CD4-positive, alpha-beta T cell treated with Interleukin-21 for 1 hour (primary cell): ENCODE results near the gene MYH10.
"Not testable (repeated sequence)": the region's sequence is repeated elsewhere in the genome, so short reads cannot be mapped to it uniquely, and the experiment has no call there.

Experiments used
- DNase-seq: peaks from one replicate; pipeline ENCODE4 v3.0.0-alpha.2; 2020

Gene MYH10

GRCh38 chr17:8630227-8630801 lies at the start of gene MYH10:
Gene MYH10, minus strand, starts transcription at chr17:8630725. Its CDS starts 7,479 bp downstream, at chr17:8623246.
- DNase-seq, result no peak

DNA sequence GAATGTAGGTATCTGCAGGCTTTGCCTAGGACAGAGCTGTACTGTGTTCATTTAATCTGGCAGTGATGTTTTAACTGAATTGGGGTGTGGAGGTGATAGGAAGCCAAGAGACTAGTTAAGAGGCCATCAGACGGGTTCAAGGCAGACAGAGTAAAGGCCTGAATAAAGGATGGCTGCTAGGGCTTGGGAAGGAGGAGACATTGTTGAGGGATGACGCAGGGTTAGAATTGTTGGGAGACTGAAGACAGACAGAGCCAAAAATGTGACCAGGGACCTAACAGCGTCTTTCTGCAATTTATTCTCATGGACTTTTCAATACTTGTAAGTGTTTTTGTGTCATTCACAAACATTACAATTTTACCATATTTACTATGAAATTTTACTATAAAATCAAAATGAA lies 48.6 kb upstream of the MYH10 start:
- no peak for DNase-seq

DNA sequence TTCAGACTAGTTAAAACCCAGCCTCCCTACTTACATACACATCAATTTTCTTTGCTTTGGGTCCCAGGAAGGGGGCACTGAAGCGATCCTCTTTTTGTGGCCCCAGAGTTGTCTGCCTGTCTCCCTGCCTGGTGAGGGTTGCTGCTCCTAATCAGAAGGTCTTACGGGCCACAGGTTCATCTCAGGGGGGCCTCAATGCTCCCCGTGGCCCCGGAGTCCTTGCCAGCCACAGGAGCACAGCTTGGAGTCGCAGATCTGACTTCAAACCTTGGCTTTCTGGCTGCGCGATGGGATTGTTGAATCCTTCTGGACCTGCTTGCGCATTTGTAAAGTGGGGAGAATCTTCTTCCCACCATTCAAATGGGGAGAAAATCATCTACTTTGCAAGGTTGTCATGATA lies 44.8 kb upstream of the MYH10 start:
- no peak for DNase-seq

GRCh38 chr17:8674344-8675305 lies 44.1 kb upstream of the MYH10 start:
- DNase-seq, result no peak

DNA sequence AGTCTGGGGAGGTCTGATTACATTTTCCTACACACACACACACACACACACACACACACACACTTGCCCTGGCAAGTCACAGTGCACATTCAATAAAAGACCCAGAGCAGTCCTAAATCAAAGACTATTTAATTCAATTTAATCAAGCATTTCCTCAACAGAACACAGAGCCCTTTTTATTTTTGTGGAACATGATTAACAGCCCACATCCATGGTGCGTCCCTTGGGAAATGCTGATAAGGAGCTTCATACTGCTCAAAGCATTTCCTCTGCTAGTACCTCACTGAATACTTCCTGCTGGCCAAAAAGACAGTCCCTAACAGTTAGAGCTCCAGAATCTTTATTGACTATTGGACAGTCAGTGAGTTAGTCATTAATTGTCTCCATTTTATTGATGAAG lies 43.1 kb upstream of the MYH10 start:
- no peak for DNase-seq

DNA sequence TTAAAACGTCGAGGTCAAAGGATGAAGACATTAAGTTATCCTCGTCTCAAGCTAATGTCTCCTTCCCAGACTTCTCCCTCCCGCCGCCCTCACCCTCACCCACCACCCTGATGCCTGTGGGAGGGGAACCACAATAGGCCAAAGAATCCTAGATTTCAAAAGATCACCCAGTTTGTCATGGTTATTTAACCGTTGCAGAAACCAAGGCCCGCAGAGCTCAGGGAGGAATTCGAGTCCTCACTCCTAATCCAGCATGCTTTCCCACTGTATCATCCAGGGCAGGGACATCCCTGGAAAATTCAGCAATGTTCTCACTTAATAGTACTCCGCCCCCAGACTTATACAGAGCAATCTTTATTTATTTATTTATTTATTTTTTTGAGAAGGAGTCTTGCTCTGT lies 41.8 kb upstream of the MYH10 start:
- no peak for DNase-seq

GRCh38 chr17:8670421-8670820 lies 39.9 kb upstream of the MYH10 start:
- no peak for DNase-seq

GRCh38 chr17:8668176-8668740 lies 37.7 kb upstream of the MYH10 start:
- no peak for DNase-seq

- DNase-seq, result no peak
These were observed 36.9 kb upstream of the MYH10 start for GRCh38 chr17:8667421-8667820.

- no peak for DNase-seq
These were observed 35.2 kb upstream of the MYH10 start for GRCh38 chr17:8665684-8666083.

DNA sequence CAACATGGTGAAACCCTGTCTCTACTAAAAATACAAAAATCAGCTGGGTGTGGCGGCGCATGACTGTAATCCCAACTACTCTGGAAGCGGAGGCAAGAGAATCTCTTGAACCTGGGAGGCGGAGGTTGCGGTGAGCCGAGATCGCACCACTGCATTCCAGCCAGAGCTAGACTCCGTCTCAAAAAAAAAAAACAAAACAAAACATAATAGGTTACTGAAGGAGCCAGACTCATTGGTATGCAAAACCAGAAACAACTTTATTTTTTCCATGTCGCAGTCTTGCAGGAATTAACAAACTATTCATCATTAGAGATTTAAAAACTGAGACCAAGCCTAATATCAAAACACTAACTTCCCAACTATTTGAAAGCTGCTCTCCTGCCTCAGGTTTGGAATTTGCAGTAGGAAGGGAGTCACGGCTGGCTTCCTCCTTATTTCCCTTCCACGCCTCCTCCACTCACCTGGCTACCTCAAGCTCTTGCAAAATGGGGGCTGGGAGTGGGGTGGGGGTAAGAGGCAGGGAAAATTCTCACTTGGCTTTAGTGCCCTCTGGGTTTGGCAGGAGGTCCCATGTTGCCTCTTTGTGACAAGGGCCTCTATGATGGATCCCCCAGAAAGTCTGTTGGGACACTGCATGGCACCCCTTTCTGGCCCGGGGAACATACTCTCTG lies 34.1 kb upstream of the MYH10 start:
- DNase-seq, result no peak

- DNase-seq, result no peak
These were observed 32.4 kb upstream of the MYH10 start for GRCh38 chr17:8662973-8663372.

DNA sequence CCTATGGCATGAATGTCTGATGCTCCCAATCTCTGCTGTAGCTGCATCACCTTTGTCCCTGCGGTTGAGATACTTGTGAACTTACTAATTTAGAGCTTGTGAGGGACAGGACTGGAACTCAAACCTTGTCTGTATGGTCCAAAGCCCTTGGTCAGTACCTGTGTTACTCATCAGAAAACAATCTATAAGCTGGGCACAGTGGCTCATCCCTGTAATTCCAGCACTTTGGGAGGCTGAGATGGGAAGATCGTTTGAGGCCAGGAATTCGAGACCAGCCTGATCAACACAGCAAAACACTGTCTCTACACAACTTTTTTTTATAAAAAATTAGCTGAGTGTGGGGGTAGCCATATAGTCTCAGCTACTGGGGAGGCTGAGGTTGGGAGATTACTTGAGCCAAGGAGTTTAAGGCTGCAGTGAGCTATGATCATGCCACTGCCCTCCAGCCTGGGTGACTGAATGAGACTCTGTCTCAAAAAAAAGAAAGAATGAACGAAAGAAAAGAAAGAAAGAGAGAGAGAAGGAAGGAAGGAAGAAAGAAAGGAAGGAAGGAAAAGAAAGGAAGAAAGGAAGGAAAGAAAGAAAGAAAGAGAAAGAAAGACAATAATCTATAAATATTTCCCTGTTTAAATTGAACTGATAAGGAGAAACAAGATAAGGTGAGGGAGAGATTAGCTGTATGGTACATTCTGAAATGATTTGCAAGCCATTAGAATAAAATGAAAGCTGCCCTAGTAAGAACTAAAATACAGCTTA lies 31.7 kb upstream of the MYH10 start:
- DNase-seq, result no peak

- not testable (repeated sequence) for DNase-seq
These were observed 30.2 kb upstream of the MYH10 start for GRCh38 chr17:8660709-8661108.

- no peak for DNase-seq
These were observed 29.4 kb upstream of the MYH10 start for GRCh38 chr17:8659758-8660410.

- no peak for DNase-seq
These were observed 28.3 kb upstream of the MYH10 start for GRCh38 chr17:8658810-8659209.

DNA sequence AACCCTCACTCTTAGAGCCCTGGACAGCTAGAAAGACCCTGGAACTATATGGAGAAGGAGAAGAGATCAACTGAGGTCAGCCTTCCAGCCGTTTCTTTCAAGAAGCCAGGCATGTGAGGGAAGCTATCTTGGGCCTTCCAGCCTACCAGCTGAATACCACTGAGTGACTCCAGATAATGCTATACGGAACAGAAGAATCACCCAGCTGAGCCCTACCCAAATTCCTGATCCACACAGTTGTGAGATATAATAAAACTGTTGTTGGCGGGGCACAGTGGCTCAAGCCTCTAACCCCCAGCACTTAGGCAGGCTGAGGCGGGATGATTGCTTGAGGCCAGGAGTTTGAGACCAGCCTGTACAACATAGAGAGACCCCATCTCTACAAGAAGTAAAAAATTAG lies 26.2 kb upstream of the MYH10 start:
- DNase-seq, result no peak

- DNase-seq, result no peak
These were observed 24.3 kb upstream of the MYH10 start for GRCh38 chr17:8654822-8655221.

GRCh38 chr17:8651013-8651412 lies 20.5 kb upstream of the MYH10 start:
- no peak for DNase-seq

DNA sequence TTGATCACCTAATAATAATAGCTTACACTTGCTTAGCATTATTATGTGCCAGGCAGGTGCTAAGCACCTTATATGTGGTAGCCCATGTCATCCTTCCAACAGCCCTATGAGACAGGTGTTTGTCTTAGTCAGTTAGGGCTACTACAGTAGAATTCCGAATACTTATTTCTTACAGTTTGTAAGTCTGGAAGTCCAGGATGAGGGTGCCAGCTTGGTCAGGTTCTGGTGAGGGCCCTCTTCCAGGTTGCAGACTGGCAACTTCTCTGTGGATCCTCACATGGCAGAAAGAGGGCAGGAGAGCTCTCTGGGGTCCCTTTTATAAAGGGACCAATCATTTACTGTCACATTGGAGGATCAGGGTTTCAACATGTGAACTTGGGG lies 19.6 kb upstream of the MYH10 start:
- DNase-seq, result no peak

GRCh38 chr17:8649157-8650118 lies 18.9 kb upstream of the MYH10 start:
- no peak for DNase-seq
